H1 (cell line): ENCODE measurements around the gene DNLZ. TPM values are rescaled to one million over a fixed set of nuclear protein-coding genes. Genes with fewer than 3 reads are reported as not detected.
A peak's percentile ranks its signal among the peaks of the same experiment; 100 is the strongest.

ENCODE experiments used
- CTCF ChIA-PET: fragments of 300-600 bp; sonication (Branson Sonifier 250); formaldehyde crosslinking; loops from one replicate; lab custom pipeline; 2021; ENCODE audit not compliant: partially characterized antibody; lab: Charles Lee
- POLR2A ChIA-PET: fragments of 300-600 bp; sonication (Branson Sonifier 250); formaldehyde crosslinking; loops from one replicate; lab custom pipeline; 2021; ENCODE audit warnings: inconsistent platforms; ENCODE audit not compliant: partially characterized antibody; lab: Charles Lee
- DNase-seq, 2 experiments: peaks; one replicate each; pipeline versions ENCODE4 v3.0.0 to v3.0.0-alpha.2; 2010 to 2022; ENCODE audit warnings: low spot score in 2 of 2, low read depth in 1 of 2, mixed read lengths in 1 of 2
- FAIRE-seq: peaks from 2 replicates; lab custom pipeline; 2011; peaks lifted over from hg19 to GRCh38; lab: Jason Lieb, UNC
- H2AFZ ChIP-seq: 2 replicates; pipeline ENCODE4 v1.8.1; 2012; ENCODE audit warnings: low read length, inconsistent platforms
- H2AK5ac ChIP-seq: 2 replicates; pipeline ENCODE4 v1.6.1; 2013; ENCODE audit warnings: low read depth, low read length
- H2BK120ac ChIP-seq: replicated peaks from 2 replicates; pipeline ENCODE3; 2013; ENCODE audit warnings: low read depth, low read length, inconsistent platforms
- H2BK12ac ChIP-seq: 2 replicates; pipeline ENCODE4 v1.6.1; 2013; ENCODE audit warnings: low read depth, low read length
- H2BK15ac ChIP-seq: 2 replicates; pipeline ENCODE4 v1.6.1; 2013; ENCODE audit warnings: low read length
- H2BK20ac ChIP-seq: 2 replicates; pipeline ENCODE4 v1.6.1; 2013; ENCODE audit warnings: low read length
- H2BK5ac ChIP-seq: 2 replicates; pipeline ENCODE4 v1.6.1; 2013; ENCODE audit warnings: low read depth, low read length
- H3K14ac ChIP-seq: 2 replicates; pipeline ENCODE4 v1.6.1; 2013; ENCODE audit warnings: inconsistent platforms; ENCODE audit not compliant: insufficient read length
- H3K18ac ChIP-seq: 2 replicates; pipeline ENCODE4 v1.6.1; 2013; ENCODE audit warnings: low read length; ENCODE audit errors: extremely low read depth
- H3K23ac ChIP-seq: 2 replicates; pipeline ENCODE4 v1.6.1; 2013; ENCODE audit warnings: inconsistent platforms; ENCODE audit not compliant: insufficient read length
- H3K23me2 ChIP-seq: 2 replicates; pipeline ENCODE4 v1.6.1; 2013; ENCODE audit warnings: low read depth, low read length
- H3K27ac ChIP-seq: 2 replicates; pipeline ENCODE4 v1.6.1; 2011; ENCODE audit warnings: low read depth, low read length, inconsistent platforms
- H3K27me3 ChIP-seq, 4 experiments: replicated peaks in 1 of 4; 1 replicate in 1 of 4; 2 replicates in 3 of 4; pipeline versions ENCODE4 v1.6.1 to v1.8.1; 2011 to 2013; ENCODE audit warnings: low read length in 3 of 4, mild to moderate bottlenecking in 3 of 4, inconsistent platforms in 2 of 4, mixed read lengths in 2 of 4, moderate library complexity in 1 of 4; ENCODE audit not compliant: control insufficient read depth in 3 of 4, insufficient read depth in 3 of 4; ENCODE audit errors: extremely low read depth in 1 of 4
- H3K36me3 ChIP-seq, 4 experiments: 2 replicates each; pipeline versions ENCODE4 v1.6.1 to v1.8.1; 2011 to 2013; ENCODE audit warnings: mild to moderate bottlenecking in 4 of 4, low read length in 3 of 4, moderate library complexity in 2 of 4, control low read depth in 1 of 4, inconsistent platforms in 1 of 4; ENCODE audit not compliant: insufficient read depth in 4 of 4, control insufficient read depth in 2 of 4
- H3K4ac ChIP-seq: replicated peaks from 2 replicates; pipeline ENCODE3; 2013; ENCODE audit warnings: low read length, low read depth, mixed read lengths, inconsistent platforms; ENCODE audit not compliant: insufficient read length
- H3K4me1 ChIP-seq, 4 experiments: replicated peaks in 1 of 4; 1 replicate in 1 of 4; 2 replicates in 3 of 4; pipeline versions ENCODE4 v1.6.1 to v1.8.1; 2011 to 2013; ENCODE audit warnings: low read length in 3 of 4, inconsistent platforms in 2 of 4, mixed read lengths in 1 of 4; ENCODE audit not compliant: insufficient read depth in 4 of 4, control insufficient read depth in 3 of 4
- H3K4me2 ChIP-seq, 2 experiments: 2 replicates each; pipeline versions ENCODE4 v1.6.1 to v1.8.1; 2011 to 2013; ENCODE audit warnings: low read depth in 2 of 2, low read length in 2 of 2, control low read depth in 1 of 2, inconsistent platforms in 1 of 2, mild to moderate bottlenecking in 1 of 2; ENCODE audit not compliant: insufficient read depth in 1 of 2
- H3K4me3 ChIP-seq, 4 experiments: fragments of 200-600, 300-600 bp in 1 of 4; sonication (generic), shearing (Covaris generic), sonication (Bioruptor Twin) in 1 of 4; 2 replicates each; pipeline versions ENCODE4 v1.5.1 to v1.8.1; 2011 to 2016; ENCODE audit warnings: low read length in 4 of 4, low read depth in 3 of 4, control low read depth in 2 of 4, inconsistent platforms in 2 of 4, mild to moderate bottlenecking in 2 of 4, mixed read lengths in 1 of 4, moderate library complexity in 1 of 4; ENCODE audit not compliant: insufficient read depth in 2 of 4; ENCODE audit errors: extremely low read depth in 1 of 4
- H3K56ac ChIP-seq: replicated peaks from 2 replicates; pipeline ENCODE3; 2013; ENCODE audit warnings: low read depth, mild to moderate bottlenecking, mixed read lengths, low read length, inconsistent platforms; ENCODE audit not compliant: insufficient read length
- H3K79me1 ChIP-seq: 2 replicates; pipeline ENCODE4 v1.6.1; 2013; ENCODE audit warnings: low read depth, low read length, control low read depth
- H3K79me2 ChIP-seq, 2 experiments: 2 replicates each; pipeline versions ENCODE4 v1.6.1 to v1.8.1; 2012 to 2013; ENCODE audit warnings: low read length in 2 of 2, mild to moderate bottlenecking in 2 of 2, inconsistent platforms in 1 of 2; ENCODE audit not compliant: insufficient read depth in 2 of 2, control insufficient read depth in 1 of 2
- H3K9ac ChIP-seq, 4 experiments: replicated peaks in 1 of 4; 1 replicate in 1 of 4; 2 replicates in 3 of 4; pipeline versions ENCODE4 v1.6.1 to v1.8.1; 2011 to 2013; ENCODE audit warnings: low read depth in 3 of 4, low read length in 3 of 4, control low read depth in 2 of 4, mild to moderate bottlenecking in 2 of 4, moderate library complexity in 2 of 4, inconsistent platforms in 1 of 4; ENCODE audit errors: extremely low read depth in 1 of 4
- H3K9me3 ChIP-seq, 2 experiments: 2 replicates each; pipeline versions ENCODE4 v1.6.1 to v1.8.1; 2012 to 2013; ENCODE audit warnings: mild to moderate bottlenecking in 2 of 2, moderate library complexity in 2 of 2, control low read depth in 1 of 2, inconsistent platforms in 1 of 2, low read depth in 1 of 2, low read length in 1 of 2, mixed read lengths in 1 of 2; ENCODE audit not compliant: insufficient read depth in 2 of 2
- H4K20me1 ChIP-seq, 2 experiments: replicated peaks in 1 of 2; 2 replicates each; pipeline versions ENCODE3 to v1.8.1; 2011 to 2013; ENCODE audit warnings: inconsistent platforms in 2 of 2, low read length in 2 of 2, mild to moderate bottlenecking in 1 of 2; ENCODE audit not compliant: insufficient read depth in 2 of 2, control insufficient read depth in 1 of 2
- H4K5ac ChIP-seq: 2 replicates; pipeline ENCODE4 v1.6.1; 2013; ENCODE audit warnings: low read length, low read depth, mixed read lengths, inconsistent platforms; ENCODE audit not compliant: insufficient read length
- H4K8ac ChIP-seq: 2 replicates; pipeline ENCODE4 v1.8.0; 2013; ENCODE audit warnings: mild to moderate bottlenecking, moderate library complexity, low read length, inconsistent platforms; ENCODE audit not compliant: insufficient read depth; ENCODE audit errors: extremely low read depth
- H4K91ac ChIP-seq: replicated peaks from 2 replicates; pipeline ENCODE3; 2013; ENCODE audit warnings: low read length, mixed read lengths, inconsistent platforms; ENCODE audit not compliant: insufficient read length
- BCL11A ChIP-seq, 2 experiments: IDR thresholded peaks; one replicate each; pipeline ENCODE4 v1.6.1; 2011; ENCODE audit warnings: low read depth in 2 of 2, low read length in 2 of 2, mild to moderate bottlenecking in 2 of 2
- CBX8 ChIP-seq: fragments of 300-800, 300-1000 bp; sonication (generic); IDR thresholded peaks from 2 replicates; pipeline ENCODE4 v1.7.1; 2016; ENCODE audit warnings: low read depth, low read length, borderline replicate concordance
- GABPA ChIP-seq: IDR thresholded peaks from 2 replicates; pipeline ENCODE4 v1.6.1; 2011; ENCODE audit warnings: mild to moderate bottlenecking, low read length, moderate library complexity, borderline replicate concordance; ENCODE audit not compliant: insufficient read depth
- GTF2F1 ChIP-seq: IDR thresholded peaks from 2 replicates; pipeline ENCODE4 v1.6.1; 2012; ENCODE audit warnings: low read depth, low read length, improper control_type of control experiment, borderline replicate concordance
- NRF1 ChIP-seq: IDR thresholded peaks from 2 replicates; pipeline ENCODE4 v1.6.1; 2011; ENCODE audit warnings: mild to moderate bottlenecking, low read depth, low read length, improper control_type of control experiment
- POU5F1 ChIP-seq: IDR thresholded peaks from 2 replicates; pipeline ENCODE4 v1.6.1; 2011; ENCODE audit warnings: low read depth, mild to moderate bottlenecking, low read length, moderate library complexity
- SIRT6 ChIP-seq: IDR thresholded peaks from one replicate; pipeline ENCODE4 v1.7.1; 2012; ENCODE audit warnings: low read length, inconsistent platforms
- SP1 ChIP-seq: IDR thresholded peaks from 2 replicates; pipeline ENCODE4 v1.6.1; 2011; ENCODE audit warnings: low read depth, low read length
- SP2 ChIP-seq: IDR thresholded peaks from 2 replicates; pipeline ENCODE4 v1.6.1; 2012; ENCODE audit warnings: mild to moderate bottlenecking, low read length, inconsistent platforms
- TBP ChIP-seq: IDR thresholded peaks from 2 replicates; pipeline ENCODE4 v1.6.1; 2011; ENCODE audit warnings: low read depth, low read length, improper control_type of control experiment
- WGBS, 2 experiments: shearing (Covaris generic) in 1 of 2; methylation state at CpG; one replicate each; pipeline versions ENCODE4 v1.1.6 to v1.1.7; 2013 to 2015; ENCODE audit warnings: low lambda C conversion rate in 2 of 2, mixed read lengths in 2 of 2, inconsistent platforms in 1 of 2, low coverage in 1 of 2, missing lambda C conversion rate in 1 of 2; ENCODE audit not compliant: insufficient replicate concordance in 2 of 2, insufficient coverage in 1 of 2, insufficient read length in 1 of 2; ENCODE audit errors: extremely low coverage in 1 of 2, missing lambda C conversion rate in 1 of 2; 5-methylcytosine and 5-hydroxymethylcytosine counted together
- polyA plus RNA-seq, 7 experiments: library from polyadenylated mRNA; depleted of rRNA in 3 of 7; stranded (reverse) in 5 of 7; unstranded in 2 of 7; fragments of >200 nt in 5 of 7; fragments of 200-250 nt in 2 of 7; gene quantifications; 1 replicate in 5 of 7; 2 replicates in 1 of 7; 4 replicates in 1 of 7; pipeline versions ENCODE4 v1.2.1 to v1.2.3, GENCODE V29; 2011 to 2013; ENCODE audit warnings: missing spikeins in 2 of 7, mixed read lengths in 2 of 7
- total RNA-seq: library from RNA; stranded (reverse); fragmentation: NEBNext Ultra II Directional; extraction: Animal tissue kit (Norgen Biotek cat#: 25700); gene quantifications from 2 replicates; pipeline ENCODE4 v1.2.1, GENCODE V29; 2021
- TF ChIP-seq, protein P1 (sequence below): IDR thresholded peaks from 2 replicates; pipeline ENCODE4 v1.6.1; 2012; ENCODE audit warnings: low read length, inconsistent platforms
- TF ChIP-seq, protein P2 (sequence below): IDR thresholded peaks from 2 replicates; pipeline ENCODE4 v1.6.1; 2012; ENCODE audit warnings: inconsistent platforms

DNLZ gene
- total and polyA plus RNA-seq, 2 of the 8 experiments (the other 6 are each of a cell fraction or from before 2014, with no cell fraction given), result 11.6 to 17.9 TPM

DNA sequence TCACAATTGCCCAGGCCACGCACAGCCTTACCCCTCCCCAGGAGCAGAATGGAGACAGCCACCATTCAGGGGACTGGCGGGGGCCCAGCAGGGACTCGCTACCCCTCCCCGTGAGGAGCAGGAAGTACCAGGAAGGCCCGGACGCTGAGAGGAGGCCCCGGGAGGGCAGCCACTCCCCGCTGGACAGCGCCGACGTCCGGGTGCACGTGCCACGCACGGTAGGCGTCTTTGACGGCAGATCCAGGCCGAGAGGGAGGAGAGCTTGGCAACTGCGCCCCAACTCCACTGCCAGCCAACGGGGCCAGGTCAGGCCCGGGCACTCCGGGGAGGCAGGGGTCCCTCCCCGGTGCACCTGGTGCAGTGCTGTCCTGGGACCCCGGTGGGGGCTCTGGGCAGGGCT, 14.0 kb downstream of the DNLZ start:
- H3K23ac ChIP-seq, result no peak overlapping the region
- no peak for TF ChIP-seq SP1
- TF ChIP-seq BCL11A (IDR thresholded peaks at IDR 0.05; ENCODE audit: low read depth in 2 of 2, low read length in 2 of 2), result no peak
- TF ChIP-seq GABPA, result no peak
- TF ChIP-seq TBP, result no peak
- no peak for TF ChIP-seq SIRT6
- TF ChIP-seq, protein P1, sequence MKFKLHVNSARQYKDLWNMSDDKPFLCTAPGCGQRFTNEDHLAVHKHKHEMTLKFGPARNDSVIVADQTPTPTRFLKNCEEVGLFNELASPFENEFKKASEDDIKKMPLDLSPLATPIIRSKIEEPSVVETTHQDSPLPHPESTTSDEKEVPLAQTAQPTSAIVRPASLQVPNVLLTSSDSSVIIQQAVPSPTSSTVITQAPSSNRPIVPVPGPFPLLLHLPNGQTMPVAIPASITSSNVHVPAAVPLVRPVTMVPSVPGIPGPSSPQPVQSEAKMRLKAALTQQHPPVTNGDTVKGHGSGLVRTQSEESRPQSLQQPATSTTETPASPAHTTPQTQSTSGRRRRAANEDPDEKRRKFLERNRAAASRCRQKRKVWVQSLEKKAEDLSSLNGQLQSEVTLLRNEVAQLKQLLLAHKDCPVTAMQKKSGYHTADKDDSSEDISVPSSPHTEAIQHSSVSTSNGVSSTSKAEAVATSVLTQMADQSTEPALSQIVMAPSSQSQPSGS, result no peak
- TF ChIP-seq SP2, result no peak
- no peak for TF ChIP-seq POU5F1
- TF ChIP-seq NRF1, result no peak
- TF ChIP-seq, protein P2, sequence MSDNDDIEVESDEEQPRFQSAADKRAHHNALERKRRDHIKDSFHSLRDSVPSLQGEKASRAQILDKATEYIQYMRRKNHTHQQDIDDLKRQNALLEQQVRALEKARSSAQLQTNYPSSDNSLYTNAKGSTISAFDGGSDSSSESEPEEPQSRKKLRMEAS, result no peak
- TF ChIP-seq GTF2F1, result no peak
- no peak for TF ChIP-seq CBX8
- H2BK12ac ChIP-seq, result no peak overlapping the region
- H2BK120ac ChIP-seq, result no peak overlapping the region
- peaks cover 0 to 9% (median 2%) of the 10 kb centered on the region in 4 experiments; a peak in 4 of 7 replicates for H3K4me1 ChIP-seq
- no peaks in the 10 kb centered on the region for H3K9me3 ChIP-seq
- H3K36me3 ChIP-seq, result no peaks in the 10 kb centered on the region
- H3K9ac ChIP-seq, result no peak overlapping the region
- no peak overlapping the region for H3K4me3 ChIP-seq
- no peak for FAIRE-seq
- no peaks in the 10 kb centered on the region; a peak in 2 of 7 replicates for H3K27me3 ChIP-seq
- H2AK5ac ChIP-seq, result no peak overlapping the region
- H4K8ac ChIP-seq, result peak overlapping the region; percentile 68
- no peak overlapping the region for H2BK15ac ChIP-seq
- H4K91ac ChIP-seq, result no peak overlapping the region
- POLR2A ChIA-PET, result interaction anchor here (0.8 kb wide), 1 partner anchor 22 kb away, joined by 4 read pairs; the partner anchor contains the start of gene GPSM1
- no peak overlapping the region for H3K4ac ChIP-seq
- H4K5ac ChIP-seq, result no peak overlapping the region
- no peaks in the 10 kb centered on the region for H3K79me1 ChIP-seq
- WGBS, 2 experiments, result 95% methylated on average over 24 of the region's 24 CpGs; no CpG with 5 or more reads in 1 of the 2 experiments
- CTCF ChIA-PET, result interaction anchor here (1.0 to 7.9 kb wide), 2 partner anchors 14 to 322 kb away, joined by 3 to 80 read pairs; partner anchors contain the start of gene DNLZ
- H3K18ac ChIP-seq, result no peak overlapping the region
- H3K27ac ChIP-seq, result no peak overlapping the region
- H3K56ac ChIP-seq, result no peak overlapping the region
- DNase-seq, result no peak
- H3K14ac ChIP-seq, result no peak overlapping the region
- H3K23me2 ChIP-seq, result no peaks in the 10 kb centered on the region
- H2BK5ac ChIP-seq, result no peak overlapping the region
- no peak overlapping the region for H2BK20ac ChIP-seq
- no peak overlapping the region for H3K4me2 ChIP-seq
- H4K20me1 ChIP-seq, result no peaks in the 10 kb centered on the region
- H2AFZ ChIP-seq, result no peak overlapping the region
- H3K79me2 ChIP-seq, result no peaks in the 10 kb centered on the region
